Thoracic aorta (tissue), 2 donors: ENCODE data around the gene NDUFAF8. TPM values are rescaled to one million over a fixed set of nuclear protein-coding genes. Genes with fewer than 3 reads are reported as not detected.

ENCODE experiments used
- ATAC-seq: fragments of 150-250 bp; one replicate; pipeline ENCODE4 v1.8.0; 2017; ENCODE audit warnings: low read depth; ENCODE audit not compliant: insufficient number of reproducible peaks, low FRiP score
- DNase-seq: peaks from one replicate; pipeline ENCODE4 v3.0.0-alpha.2; 2020; ENCODE audit warnings: low spot score
- H3K27ac ChIP-seq, 2 donors: fragments of 200-600 bp; sonication (generic); 1 replicate in 1 of 2; 2 replicates in 1 of 2; pipeline ENCODE4 v1.5.1; 2016; ENCODE audit warnings: mild to moderate bottlenecking in 2 of 2, moderate library complexity in 2 of 2
- H3K27me3 ChIP-seq: fragments of 200-600 bp; sonication (generic); replicated peaks from 2 replicates; pipeline ENCODE4 v1.6.0; 2016; ENCODE audit warnings: mild to moderate bottlenecking; ENCODE audit not compliant: insufficient read depth
- H3K36me3 ChIP-seq: fragments of 200-600 bp; sonication (generic); one replicate; pipeline ENCODE4 v1.5.1; 2016
- H3K4me1 ChIP-seq, 2 donors: fragments of 200-600 bp; sonication (generic); 1 replicate in 1 of 2; 2 replicates in 1 of 2; pipeline versions ENCODE4 v1.5.1 to v1.6.0; 2016; ENCODE audit warnings: low read depth in 2 of 2, mild to moderate bottlenecking in 1 of 2; ENCODE audit not compliant: control insufficient read depth in 1 of 2
- H3K4me3 ChIP-seq: fragments of 200-600 bp; sonication (generic); 2 replicates; pipeline ENCODE4 v1.5.1; 2016; ENCODE audit warnings: mild to moderate bottlenecking
- H3K9me3 ChIP-seq: fragments of 200-600 bp; sonication (generic); 2 replicates; pipeline ENCODE4 v1.5.1; 2016
- CTCF ChIP-seq: fragments of 200-600 bp; sonication (generic); IDR thresholded peaks from one replicate; pipeline ENCODE4 v1.5.1; 2019; ENCODE audit warnings: antibody characterized with exemption
- total RNA-seq, 2 donors: library from RNA; depleted of rRNA; stranded (reverse); fragments of >200 nt; gene quantifications; one replicate each; pipeline versions ENCODE4 v1.1.0 to v1.2.3, GENCODE V29; 2016

The NDUFAF8 gene
- total RNA-seq, 2 donors from 2014 or later: 17.8 to 19.5 TPM

DNA sequence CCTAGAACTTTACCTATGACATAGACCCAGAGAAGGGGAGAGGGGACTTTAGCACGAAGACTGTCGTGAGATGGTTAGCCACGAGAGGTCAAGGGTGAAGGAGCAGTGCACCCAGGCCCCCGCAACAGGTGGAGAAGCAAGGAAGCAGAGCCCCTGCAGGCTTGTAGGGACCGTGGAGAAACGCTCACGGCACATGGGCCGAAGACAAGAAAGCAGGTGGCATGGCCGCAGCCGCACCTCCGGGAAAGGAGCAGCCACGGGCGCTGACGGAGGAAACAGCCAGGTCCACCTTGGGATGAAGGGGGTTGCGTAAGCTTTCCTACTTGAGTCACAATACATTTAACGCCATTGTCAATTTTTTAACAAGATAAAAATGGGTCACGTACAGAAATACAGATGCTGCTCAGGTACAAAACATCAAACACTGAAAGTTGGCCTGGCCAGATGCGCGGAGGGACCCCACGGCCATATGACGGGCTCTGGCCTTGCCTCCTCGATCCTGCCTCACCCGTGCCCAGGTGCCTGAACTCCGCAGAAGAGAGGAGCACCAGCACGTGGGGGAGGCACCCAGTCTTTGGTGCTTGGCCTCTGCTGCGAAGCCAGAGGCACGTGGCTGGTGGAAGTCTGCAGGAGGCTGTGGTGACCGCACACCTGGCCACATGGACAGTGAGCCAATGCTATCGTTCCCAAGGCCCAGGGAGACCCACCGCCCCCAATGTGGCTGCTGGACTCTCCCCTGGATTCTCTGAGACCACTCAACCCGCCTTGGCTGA lies 34.8 kb downstream of the NDUFAF8 start:
- no peaks in the 10 kb centered on the region for H3K4me1 ChIP-seq
- DNase-seq: no peak
- no peak overlapping the region for H3K4me3 ChIP-seq
- H3K27ac ChIP-seq: no peak overlapping the region
- no peaks in the 10 kb centered on the region for H3K27me3 ChIP-seq
- ATAC-seq: no peak
- peaks cover 49% of the 10 kb centered on the region for H3K36me3 ChIP-seq
- no peak for TF ChIP-seq CTCF
- no peaks in the 10 kb centered on the region for H3K9me3 ChIP-seq

GRCh38 chr17:81274471-81274855 lies 35.3 kb downstream of the NDUFAF8 start:
- peaks cover 51% of the 10 kb centered on the region for H3K36me3 ChIP-seq
- H3K4me1 ChIP-seq: no peaks in the 10 kb centered on the region
- no peaks in the 10 kb centered on the region for H3K9me3 ChIP-seq
- ATAC-seq (no peak), DNase-seq (no peak)
- TF ChIP-seq CTCF: no peak
- no peak overlapping the region for H3K27ac ChIP-seq
- no peaks in the 10 kb centered on the region for H3K27me3 ChIP-seq
- no peak overlapping the region for H3K4me3 ChIP-seq

DNA sequence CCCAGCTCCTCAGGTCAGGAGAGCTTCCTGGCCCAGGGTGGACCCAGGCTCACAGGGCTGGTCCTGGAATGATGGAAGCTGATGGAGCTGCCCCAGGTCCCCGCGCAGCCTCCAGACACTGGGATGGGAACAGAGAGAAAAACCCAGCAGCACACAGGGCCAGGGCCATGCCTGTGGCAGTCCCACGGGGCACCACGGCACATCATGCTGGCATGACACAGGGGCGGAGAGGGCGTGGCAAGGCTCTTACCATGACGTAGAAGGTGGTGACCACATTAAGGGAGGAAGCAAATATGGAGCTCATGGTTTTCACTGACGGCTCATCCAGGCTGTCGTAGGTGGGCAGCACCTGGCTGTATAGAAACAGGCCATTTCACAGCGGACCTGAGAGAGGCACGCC lies 37.7 kb downstream of the NDUFAF8 start:
- no peak for ATAC-seq
- no peak for TF ChIP-seq CTCF
- Histone ChIP-seq H3K36me3 (peaks cover 59% of the 10 kb centered on the region), H3K27me3 (no peaks in the 10 kb centered on the region), H3K4me3 (no peak overlapping the region), H3K9me3 (no peaks in the 10 kb centered on the region), H3K4me1 (no peaks in the 10 kb centered on the region), H3K27ac (no peak overlapping the region)
- DNase-seq: no peak

DNA sequence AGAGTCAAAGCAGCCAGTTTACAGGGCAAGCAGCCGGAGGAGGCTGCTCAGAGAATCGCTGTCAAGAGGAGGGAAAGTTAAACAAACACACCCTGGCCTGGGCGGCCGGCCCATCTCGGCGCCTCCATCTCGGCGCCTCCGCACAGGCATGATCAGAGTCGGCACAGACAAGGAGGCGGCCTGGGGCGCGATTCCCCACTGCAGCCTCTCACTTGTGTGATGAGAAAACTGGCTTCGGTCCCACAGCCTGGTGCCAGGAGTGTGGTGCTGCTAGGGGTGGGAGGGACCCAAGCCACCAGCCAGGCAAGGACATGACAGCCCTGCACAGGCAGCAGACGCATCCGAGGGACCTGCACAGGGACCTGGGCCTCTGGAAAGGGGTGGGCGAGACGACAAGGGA lies 38.3 kb downstream of the NDUFAF8 start:
- Histone ChIP-seq H3K4me3 (no peak overlapping the region), H3K27ac (no peak overlapping the region), H3K27me3 (no peaks in the 10 kb centered on the region), H3K36me3 (peaks cover 55% of the 10 kb centered on the region), H3K4me1 (no peaks in the 10 kb centered on the region), H3K9me3 (no peaks in the 10 kb centered on the region)
- ATAC-seq: no peak
- no peak for DNase-seq
- TF ChIP-seq CTCF: no peak

DNA sequence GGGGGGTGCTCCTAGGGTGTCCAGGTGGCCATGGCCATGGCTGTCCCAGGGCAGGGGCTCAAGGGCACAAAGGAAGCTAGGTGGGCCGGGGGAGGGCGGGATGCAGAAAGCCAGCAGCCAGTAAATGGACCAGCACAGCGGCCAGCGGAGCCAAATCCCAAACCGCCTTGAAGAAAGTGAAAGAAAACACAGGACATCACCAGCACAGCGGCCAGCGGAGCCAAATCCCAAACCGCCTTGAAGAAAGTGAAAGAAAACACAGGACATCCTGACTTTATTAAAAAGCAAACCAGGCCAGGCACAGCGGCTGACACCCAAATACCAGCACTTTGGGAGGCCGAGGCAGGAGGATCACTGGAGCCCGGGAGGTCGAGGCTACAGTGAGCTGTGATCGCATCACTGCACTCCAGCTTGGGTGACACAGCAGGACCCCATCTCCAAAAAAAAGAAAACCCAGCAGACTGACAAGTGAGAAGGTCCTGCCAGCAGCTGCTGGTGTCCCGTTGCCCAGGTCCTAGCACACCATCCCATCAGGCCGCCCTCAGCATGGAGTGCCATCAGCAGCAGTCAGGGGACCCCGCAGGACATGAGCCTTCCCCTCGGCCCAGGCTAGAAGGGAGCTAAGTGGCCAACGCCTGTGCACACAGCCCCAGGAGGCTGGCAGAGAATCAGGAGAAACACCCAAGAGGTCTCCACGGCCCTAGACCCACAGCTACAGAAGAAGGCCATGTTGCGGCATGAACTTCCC lies 39.0 kb downstream of the NDUFAF8 start:
- Histone ChIP-seq H3K4me1 (no peaks in the 10 kb centered on the region), H3K27ac (no peak overlapping the region), H3K27me3 (no peaks in the 10 kb centered on the region), H3K36me3 (peaks cover 48% of the 10 kb centered on the region), H3K4me3 (no peak overlapping the region), H3K9me3 (no peaks in the 10 kb centered on the region)
- no peak for DNase-seq
- TF ChIP-seq CTCF: no peak
- ATAC-seq: no peak
